HUES64 (cell line): ENCODE data around the gene SYNE3.

Experiments
- H3K27ac ChIP-seq: 2 replicates; pipeline ENCODE4 v1.7.0; 2013; ENCODE audit warnings: low read depth, low read length, inconsistent platforms
- H3K27me3 ChIP-seq: 2 replicates; pipeline ENCODE4 v1.6.1; 2013; ENCODE audit warnings: mild to moderate bottlenecking, low read length; ENCODE audit not compliant: insufficient read depth
- H3K36me3 ChIP-seq: 2 replicates; pipeline ENCODE4 v1.6.1; 2013; ENCODE audit warnings: mild to moderate bottlenecking, low read length; ENCODE audit not compliant: insufficient read depth
- H3K4me1 ChIP-seq: 2 replicates; pipeline ENCODE4 v1.6.1; 2013; ENCODE audit warnings: mild to moderate bottlenecking, low read length, moderate library complexity; ENCODE audit not compliant: insufficient read depth
- H3K4me3 ChIP-seq: 2 replicates; pipeline ENCODE4 v1.5.1; 2013; ENCODE audit warnings: mild to moderate bottlenecking, low read length, moderate library complexity
- H3K9ac ChIP-seq: 2 replicates; pipeline ENCODE4 v1.6.1; 2013; ENCODE audit warnings: mild to moderate bottlenecking, low read depth, low read length
- H3K9me3 ChIP-seq: 2 replicates; pipeline ENCODE4 v1.6.1; 2013; ENCODE audit warnings: low read depth, low read length; ENCODE audit not compliant: insufficient read depth
- WGBS: fragments of 150-250, 120-280 bp; methylation state at CpG from one replicate; pipeline ENCODE4 v1.1.7; 2013; ENCODE audit warnings: missing lambda C conversion rate; 5-methylcytosine and 5-hydroxymethylcytosine counted together

The SYNE3 gene

GRCh38 chr14:95475540-95476240 lies 40.8 kb downstream of the SYNE3 start:
- Histone ChIP-seq H3K27ac (no peak overlapping the region), H3K4me1 (0 out of 2 replicates have a peak, but pooled peaks cover 4% of the 10 kb centered on the region)

GRCh38 chr14:95474941-95475340 lies 41.5 kb downstream of the SYNE3 start:
- Histone ChIP-seq H3K36me3 (no peaks in the 10 kb centered on the region), H3K27ac (no peak overlapping the region), H3K27me3 (no peaks in the 10 kb centered on the region), H3K4me3 (no peak overlapping the region), H3K9me3 (no peaks in the 10 kb centered on the region), H3K4me1 (no peaks in the 10 kb centered on the region), H3K9ac (no peak overlapping the region)
- 93% methylated on average over 6 of the region's 6 CpGs for WGBS

More at GRCh38 chr14:95475540-95476240, 40.8 kb downstream of the SYNE3 start:
- WGBS = 87% methylated on average over 19 of the region's 19 CpGs
- Histone ChIP-seq H3K9me3 (no peaks in the 10 kb centered on the region), H3K4me3 (no peak overlapping the region), H3K36me3 (no peaks in the 10 kb centered on the region), H3K9ac (no peak overlapping the region), H3K27me3 (no peaks in the 10 kb centered on the region)

GRCh38 chr14:95474486-95474885 lies 42.0 kb downstream of the SYNE3 start:
- Histone ChIP-seq H3K4me1 (no peaks in the 10 kb centered on the region), H3K36me3 (no peaks in the 10 kb centered on the region), H3K27me3 (no peaks in the 10 kb centered on the region), H3K9ac (no peak overlapping the region), H3K4me3 (no peak overlapping the region), H3K9me3 (no peaks in the 10 kb centered on the region), H3K27ac (no peak overlapping the region)
- WGBS = 91% methylated on average over 6 of the region's 6 CpGs

DNA sequence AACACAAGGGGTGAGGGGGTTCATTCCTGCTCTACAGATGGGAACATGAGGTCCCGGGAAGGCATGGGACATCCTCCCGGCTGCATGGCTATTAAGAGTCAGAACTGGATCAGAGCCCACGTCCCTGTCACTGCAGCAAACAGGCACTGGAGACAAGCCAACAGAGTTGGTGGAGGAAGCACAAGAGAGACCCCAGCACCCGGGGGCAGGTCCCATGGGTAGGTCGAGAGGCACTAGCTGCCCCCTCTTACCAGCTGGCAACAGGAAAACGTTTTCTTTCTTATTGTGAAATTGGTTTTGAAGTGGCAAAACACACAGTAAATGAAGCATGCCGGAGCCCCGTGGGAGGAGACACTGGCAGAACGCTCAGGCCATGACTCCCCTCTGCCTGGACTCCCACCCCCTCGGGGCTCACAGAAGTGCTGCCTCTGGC lies 43.6 kb downstream of the SYNE3 start:
- no peak overlapping the region for H3K27ac ChIP-seq
- 89% methylated on average over 10 of the region's 10 CpGs for WGBS
- no peaks in the 10 kb centered on the region for H3K4me1 ChIP-seq
- no peak overlapping the region for H3K4me3 ChIP-seq
- H3K27me3 ChIP-seq = no peaks in the 10 kb centered on the region
- H3K36me3 ChIP-seq = no peaks in the 10 kb centered on the region
- H3K9ac ChIP-seq = no peak overlapping the region
- H3K9me3 ChIP-seq = no peaks in the 10 kb centered on the region

DNA sequence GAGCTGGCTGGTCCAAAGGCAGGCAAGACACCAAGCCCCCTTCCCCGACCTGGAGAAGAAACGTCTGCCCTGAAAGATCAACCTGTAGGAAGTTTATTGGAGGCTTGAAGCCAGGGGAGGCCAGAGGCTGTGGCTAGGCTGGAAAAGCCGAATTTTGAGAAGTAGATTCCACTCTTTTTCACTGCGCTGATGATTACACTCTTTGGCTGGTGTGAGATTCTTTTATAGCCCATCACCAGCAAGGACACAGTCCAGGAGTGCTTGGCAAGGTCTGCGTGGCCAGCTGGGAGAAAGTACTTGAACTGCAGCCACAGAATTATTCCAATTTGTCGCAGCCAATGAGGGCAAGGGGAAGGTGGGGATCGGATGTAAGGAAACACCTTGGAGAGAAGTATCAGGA lies 45.0 kb downstream of the SYNE3 start:
- Histone ChIP-seq H3K4me1 (no peaks in the 10 kb centered on the region), H3K36me3 (no peaks in the 10 kb centered on the region), H3K4me3 (no peak overlapping the region), H3K27ac (no peak overlapping the region), H3K27me3 (no peaks in the 10 kb centered on the region), H3K9me3 (no peaks in the 10 kb centered on the region), H3K9ac (no peak overlapping the region)
- 92% methylated on average over 7 of the region's 7 CpGs for WGBS

DNA sequence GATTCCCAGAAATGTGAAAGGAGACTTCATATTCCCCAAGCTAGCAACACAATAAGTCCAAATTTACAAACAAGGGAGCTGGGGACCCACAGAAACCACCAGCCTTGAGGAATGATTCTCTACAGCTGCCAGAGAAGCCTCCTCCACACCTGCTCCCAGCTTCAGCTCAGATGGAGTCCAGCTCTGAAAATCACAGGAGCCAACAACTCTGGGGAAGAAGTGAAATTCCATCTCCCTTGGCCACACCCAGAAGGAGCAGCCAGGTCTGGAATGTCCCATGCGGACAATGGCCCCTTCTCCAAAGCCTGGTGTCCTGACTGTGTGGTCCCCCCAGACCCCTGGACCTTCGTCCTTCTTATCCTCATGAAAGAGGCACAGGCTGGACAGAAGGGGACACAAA lies 45.4 kb downstream of the SYNE3 start:
- H3K27me3 ChIP-seq = no peaks in the 10 kb centered on the region
- 92% methylated on average over 2 of the region's 2 CpGs for WGBS
- no peaks in the 10 kb centered on the region for H3K4me1 ChIP-seq
- H3K9ac ChIP-seq = no peak overlapping the region
- no peaks in the 10 kb centered on the region for H3K36me3 ChIP-seq
- H3K27ac ChIP-seq = no peak overlapping the region
- H3K9me3 ChIP-seq = no peaks in the 10 kb centered on the region
- H3K4me3 ChIP-seq = no peak overlapping the region

GRCh38 chr14:95469134-95469481 lies 47.3 kb downstream of the SYNE3 start:
- H3K27ac ChIP-seq = no peak overlapping the region
- no peaks in the 10 kb centered on the region for H3K36me3 ChIP-seq
- H3K9me3 ChIP-seq = no peaks in the 10 kb centered on the region
- H3K9ac ChIP-seq = no peak overlapping the region
- H3K27me3 ChIP-seq = no peaks in the 10 kb centered on the region
- no peak overlapping the region for H3K4me3 ChIP-seq
- 88% methylated on average over 3 of the region's 3 CpGs for WGBS
- no peaks in the 10 kb centered on the region for H3K4me1 ChIP-seq

DNA sequence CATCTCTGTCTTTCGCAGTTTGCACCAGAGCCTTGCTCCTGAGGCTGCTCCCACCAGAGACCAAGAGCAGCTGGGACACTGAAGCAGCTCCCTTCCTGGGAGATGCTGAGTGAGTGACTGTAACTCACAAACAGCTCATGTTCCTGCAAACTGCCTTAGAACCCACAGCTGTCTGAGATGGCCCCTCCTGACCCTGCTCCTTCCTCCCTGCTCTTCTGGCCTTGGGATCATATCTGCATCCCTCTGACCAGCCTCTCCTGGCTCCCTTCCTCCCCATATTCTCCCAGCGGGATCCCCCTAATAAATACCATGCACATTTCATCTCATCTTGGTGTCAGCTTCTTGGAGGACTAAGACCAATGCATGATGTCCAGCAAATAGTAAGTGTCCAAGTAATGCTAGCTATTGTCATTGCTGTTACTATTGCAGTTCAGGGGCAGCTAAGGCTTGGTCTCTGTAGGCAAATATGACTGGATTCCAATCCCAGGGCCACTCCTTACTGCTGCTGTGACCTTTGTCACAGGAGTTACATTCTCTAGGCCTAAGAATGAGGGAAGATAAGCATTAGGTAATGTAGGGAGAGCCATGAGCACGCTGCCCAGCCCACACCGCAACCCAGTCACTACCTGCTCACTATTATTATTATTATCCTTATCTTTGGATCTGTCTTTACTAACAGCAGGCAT lies 47.9 kb downstream of the SYNE3 start:
- Histone ChIP-seq H3K4me3 (no peak overlapping the region), H3K36me3 (no peaks in the 10 kb centered on the region), H3K27me3 (no peaks in the 10 kb centered on the region), H3K4me1 (no peaks in the 10 kb centered on the region), H3K27ac (no peak overlapping the region), H3K9me3 (no peaks in the 10 kb centered on the region), H3K9ac (no peak overlapping the region)
- WGBS = 97% methylated on average over 4 of the region's 4 CpGs

DNA sequence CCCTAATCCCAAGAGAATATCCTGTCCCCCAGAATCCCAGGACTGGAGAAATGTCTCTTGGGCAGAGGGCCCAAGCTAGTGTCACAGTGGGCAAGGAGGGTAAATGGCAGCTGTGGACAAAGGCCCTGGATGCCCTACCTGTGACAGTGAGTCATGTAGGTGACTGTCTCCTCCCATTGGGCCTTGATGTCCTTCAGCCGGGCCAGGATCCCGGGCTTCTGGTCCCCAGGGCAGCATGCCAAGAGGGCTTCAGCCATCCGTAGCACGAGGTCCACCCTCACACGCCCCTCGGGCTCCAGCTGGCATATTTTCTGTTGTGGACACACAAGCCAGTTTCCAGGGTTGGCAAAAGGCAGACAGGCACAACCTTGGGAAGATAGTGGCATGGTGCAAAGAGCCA lies 48.8 kb downstream of the SYNE3 start:
- no peaks in the 10 kb centered on the region for H3K9me3 ChIP-seq
- WGBS = 91% methylated on average over 6 of the region's 6 CpGs

DNA sequence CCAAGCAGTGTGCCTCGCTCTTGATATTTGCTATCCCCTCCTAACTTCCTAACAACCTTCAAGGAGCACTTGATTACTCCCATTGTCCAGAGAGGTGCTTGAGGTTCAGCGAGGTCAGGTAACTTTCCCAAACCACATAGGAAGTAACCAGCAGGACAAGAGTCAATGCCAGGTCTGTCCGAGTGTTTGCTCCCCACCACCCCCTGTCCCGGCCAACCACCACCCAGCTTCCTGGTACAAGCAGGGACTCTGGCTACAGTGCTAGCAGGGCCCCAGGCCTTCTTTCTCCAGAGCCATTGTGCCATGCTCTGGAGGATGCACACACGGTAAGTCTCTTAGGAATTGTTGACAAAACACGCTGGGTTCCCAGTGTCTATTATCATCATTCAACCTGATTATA lies 49.2 kb downstream of the SYNE3 start:
- H3K9me3 ChIP-seq = no peaks in the 10 kb centered on the region
- no peaks in the 10 kb centered on the region for H3K4me1 ChIP-seq
- no peak overlapping the region for H3K27ac ChIP-seq
- peaks cover 1% of the 10 kb centered on the region; the same call in 1 of the 2 replicates for H3K27me3 ChIP-seq
- no peak overlapping the region for H3K4me3 ChIP-seq
- 85% methylated on average over 6 of the region's 6 CpGs for WGBS
- H3K9ac ChIP-seq = no peak overlapping the region
- no peaks in the 10 kb centered on the region for H3K36me3 ChIP-seq

More for the DNA sequence above, 48.8 kb downstream of the SYNE3 start:
- Histone ChIP-seq H3K27me3 (no peaks in the 10 kb centered on the region), H3K4me3 (no peak overlapping the region), H3K36me3 (no peaks in the 10 kb centered on the region), H3K9ac (no peak overlapping the region), H3K4me1 (no peaks in the 10 kb centered on the region), H3K27ac (no peak overlapping the region)
